H1 (cell line): ENCODE data around the gene ZNF521. TPM values are rescaled to one million over a fixed set of nuclear protein-coding genes. Genes with fewer than 3 reads are reported as not detected.

Experiments used
- CTCF ChIA-PET: fragments of 300-600 bp; sonication (Branson Sonifier 250); formaldehyde crosslinking; loops from one replicate; lab custom pipeline; 2021; ENCODE audit not compliant: partially characterized antibody; lab: Charles Lee
- POLR2A ChIA-PET: fragments of 300-600 bp; sonication (Branson Sonifier 250); formaldehyde crosslinking; loops from one replicate; lab custom pipeline; 2021; ENCODE audit warnings: inconsistent platforms; ENCODE audit not compliant: partially characterized antibody; lab: Charles Lee
- DNase-seq, 2 experiments: peaks; one replicate each; pipeline versions ENCODE4 v3.0.0 to v3.0.0-alpha.2; 2010 to 2022; ENCODE audit warnings: low spot score in 2 of 2, low read depth in 1 of 2, mixed read lengths in 1 of 2
- FAIRE-seq: peaks from 2 replicates; lab custom pipeline; 2011; peaks lifted over from hg19 to GRCh38; lab: Jason Lieb, UNC
- H2AFZ ChIP-seq: 2 replicates; pipeline ENCODE4 v1.8.1; 2012; ENCODE audit warnings: low read length, inconsistent platforms
- H2AK5ac ChIP-seq: 2 replicates; pipeline ENCODE4 v1.6.1; 2013; ENCODE audit warnings: low read depth, low read length
- H2BK120ac ChIP-seq: replicated peaks from 2 replicates; pipeline ENCODE3; 2013; ENCODE audit warnings: low read depth, low read length, inconsistent platforms
- H2BK12ac ChIP-seq: 2 replicates; pipeline ENCODE4 v1.6.1; 2013; ENCODE audit warnings: low read depth, low read length
- H2BK15ac ChIP-seq: 2 replicates; pipeline ENCODE4 v1.6.1; 2013; ENCODE audit warnings: low read length
- H2BK20ac ChIP-seq: 2 replicates; pipeline ENCODE4 v1.6.1; 2013; ENCODE audit warnings: low read length
- H2BK5ac ChIP-seq: 2 replicates; pipeline ENCODE4 v1.6.1; 2013; ENCODE audit warnings: low read depth, low read length
- H3K14ac ChIP-seq: 2 replicates; pipeline ENCODE4 v1.6.1; 2013; ENCODE audit warnings: inconsistent platforms; ENCODE audit not compliant: insufficient read length
- H3K18ac ChIP-seq: 2 replicates; pipeline ENCODE4 v1.6.1; 2013; ENCODE audit warnings: low read length; ENCODE audit errors: extremely low read depth
- H3K23ac ChIP-seq: 2 replicates; pipeline ENCODE4 v1.6.1; 2013; ENCODE audit warnings: inconsistent platforms; ENCODE audit not compliant: insufficient read length
- H3K23me2 ChIP-seq: 2 replicates; pipeline ENCODE4 v1.6.1; 2013; ENCODE audit warnings: low read depth, low read length
- H3K27ac ChIP-seq: 2 replicates; pipeline ENCODE4 v1.6.1; 2011; ENCODE audit warnings: low read depth, low read length, inconsistent platforms
- H3K27me3 ChIP-seq, 4 experiments: replicated peaks in 1 of 4; 1 replicate in 1 of 4; 2 replicates in 3 of 4; pipeline versions ENCODE4 v1.6.1 to v1.8.1; 2011 to 2013; ENCODE audit warnings: low read length in 3 of 4, mild to moderate bottlenecking in 3 of 4, inconsistent platforms in 2 of 4, mixed read lengths in 2 of 4, moderate library complexity in 1 of 4; ENCODE audit not compliant: control insufficient read depth in 3 of 4, insufficient read depth in 3 of 4; ENCODE audit errors: extremely low read depth in 1 of 4
- H3K36me3 ChIP-seq, 4 experiments: 2 replicates each; pipeline versions ENCODE4 v1.6.1 to v1.8.1; 2011 to 2013; ENCODE audit warnings: mild to moderate bottlenecking in 4 of 4, low read length in 3 of 4, moderate library complexity in 2 of 4, control low read depth in 1 of 4, inconsistent platforms in 1 of 4; ENCODE audit not compliant: insufficient read depth in 4 of 4, control insufficient read depth in 2 of 4
- H3K4ac ChIP-seq: replicated peaks from 2 replicates; pipeline ENCODE3; 2013; ENCODE audit warnings: low read length, low read depth, mixed read lengths, inconsistent platforms; ENCODE audit not compliant: insufficient read length
- H3K4me1 ChIP-seq, 4 experiments: replicated peaks in 1 of 4; 1 replicate in 1 of 4; 2 replicates in 3 of 4; pipeline versions ENCODE4 v1.6.1 to v1.8.1; 2011 to 2013; ENCODE audit warnings: low read length in 3 of 4, inconsistent platforms in 2 of 4, mixed read lengths in 1 of 4; ENCODE audit not compliant: insufficient read depth in 4 of 4, control insufficient read depth in 3 of 4
- H3K4me2 ChIP-seq, 2 experiments: 2 replicates each; pipeline versions ENCODE4 v1.6.1 to v1.8.1; 2011 to 2013; ENCODE audit warnings: low read depth in 2 of 2, low read length in 2 of 2, control low read depth in 1 of 2, inconsistent platforms in 1 of 2, mild to moderate bottlenecking in 1 of 2; ENCODE audit not compliant: insufficient read depth in 1 of 2
- H3K4me3 ChIP-seq, 4 experiments: fragments of 200-600, 300-600 bp in 1 of 4; sonication (generic), shearing (Covaris generic), sonication (Bioruptor Twin) in 1 of 4; 2 replicates each; pipeline versions ENCODE4 v1.5.1 to v1.8.1; 2011 to 2016; ENCODE audit warnings: low read length in 4 of 4, low read depth in 3 of 4, control low read depth in 2 of 4, inconsistent platforms in 2 of 4, mild to moderate bottlenecking in 2 of 4, mixed read lengths in 1 of 4, moderate library complexity in 1 of 4; ENCODE audit not compliant: insufficient read depth in 2 of 4; ENCODE audit errors: extremely low read depth in 1 of 4
- H3K56ac ChIP-seq: replicated peaks from 2 replicates; pipeline ENCODE3; 2013; ENCODE audit warnings: low read depth, mild to moderate bottlenecking, mixed read lengths, low read length, inconsistent platforms; ENCODE audit not compliant: insufficient read length
- H3K79me1 ChIP-seq: 2 replicates; pipeline ENCODE4 v1.6.1; 2013; ENCODE audit warnings: low read depth, low read length, control low read depth
- H3K79me2 ChIP-seq, 2 experiments: 2 replicates each; pipeline versions ENCODE4 v1.6.1 to v1.8.1; 2012 to 2013; ENCODE audit warnings: low read length in 2 of 2, mild to moderate bottlenecking in 2 of 2, inconsistent platforms in 1 of 2; ENCODE audit not compliant: insufficient read depth in 2 of 2, control insufficient read depth in 1 of 2
- H3K9ac ChIP-seq, 4 experiments: replicated peaks in 1 of 4; 1 replicate in 1 of 4; 2 replicates in 3 of 4; pipeline versions ENCODE4 v1.6.1 to v1.8.1; 2011 to 2013; ENCODE audit warnings: low read depth in 3 of 4, low read length in 3 of 4, control low read depth in 2 of 4, mild to moderate bottlenecking in 2 of 4, moderate library complexity in 2 of 4, inconsistent platforms in 1 of 4; ENCODE audit errors: extremely low read depth in 1 of 4
- H3K9me3 ChIP-seq, 2 experiments: 2 replicates each; pipeline versions ENCODE4 v1.6.1 to v1.8.1; 2012 to 2013; ENCODE audit warnings: mild to moderate bottlenecking in 2 of 2, moderate library complexity in 2 of 2, control low read depth in 1 of 2, inconsistent platforms in 1 of 2, low read depth in 1 of 2, low read length in 1 of 2, mixed read lengths in 1 of 2; ENCODE audit not compliant: insufficient read depth in 2 of 2
- H4K20me1 ChIP-seq, 2 experiments: replicated peaks in 1 of 2; 2 replicates each; pipeline versions ENCODE3 to v1.8.1; 2011 to 2013; ENCODE audit warnings: inconsistent platforms in 2 of 2, low read length in 2 of 2, mild to moderate bottlenecking in 1 of 2; ENCODE audit not compliant: insufficient read depth in 2 of 2, control insufficient read depth in 1 of 2
- H4K5ac ChIP-seq: 2 replicates; pipeline ENCODE4 v1.6.1; 2013; ENCODE audit warnings: low read length, low read depth, mixed read lengths, inconsistent platforms; ENCODE audit not compliant: insufficient read length
- H4K8ac ChIP-seq: 2 replicates; pipeline ENCODE4 v1.8.0; 2013; ENCODE audit warnings: mild to moderate bottlenecking, moderate library complexity, low read length, inconsistent platforms; ENCODE audit not compliant: insufficient read depth; ENCODE audit errors: extremely low read depth
- H4K91ac ChIP-seq: replicated peaks from 2 replicates; pipeline ENCODE3; 2013; ENCODE audit warnings: low read length, mixed read lengths, inconsistent platforms; ENCODE audit not compliant: insufficient read length
- CBX5 ChIP-seq: fragments of 300-800, 300-1000 bp; sonication (generic); IDR thresholded peaks from 2 replicates; pipeline ENCODE4 v1.7.1; 2016; ENCODE audit warnings: antibody characterized with exemption, low read length, low read depth
- TBP ChIP-seq: IDR thresholded peaks from 2 replicates; pipeline ENCODE4 v1.6.1; 2011; ENCODE audit warnings: low read depth, low read length, improper control_type of control experiment
- WGBS, 2 experiments: shearing (Covaris generic) in 1 of 2; methylation state at CpG; one replicate each; pipeline versions ENCODE4 v1.1.6 to v1.1.7; 2013 to 2015; ENCODE audit warnings: low lambda C conversion rate in 2 of 2, mixed read lengths in 2 of 2, inconsistent platforms in 1 of 2, low coverage in 1 of 2, missing lambda C conversion rate in 1 of 2; ENCODE audit not compliant: insufficient replicate concordance in 2 of 2, insufficient coverage in 1 of 2, insufficient read length in 1 of 2; ENCODE audit errors: extremely low coverage in 1 of 2, missing lambda C conversion rate in 1 of 2; 5-methylcytosine and 5-hydroxymethylcytosine counted together
- polyA plus RNA-seq, 7 experiments: library from polyadenylated mRNA; depleted of rRNA in 3 of 7; stranded (reverse) in 5 of 7; unstranded in 2 of 7; fragments of >200 nt in 5 of 7; fragments of 200-250 nt in 2 of 7; gene quantifications; 1 replicate in 5 of 7; 2 replicates in 1 of 7; 4 replicates in 1 of 7; pipeline versions ENCODE4 v1.2.1 to v1.2.3, GENCODE V29; 2011 to 2013; ENCODE audit warnings: missing spikeins in 2 of 7, mixed read lengths in 2 of 7
- total RNA-seq: library from RNA; stranded (reverse); fragmentation: NEBNext Ultra II Directional; extraction: Animal tissue kit (Norgen Biotek cat#: 25700); gene quantifications from 2 replicates; pipeline ENCODE4 v1.2.1, GENCODE V29; 2021

The ZNF521 gene
- total and polyA plus RNA-seq, 2 of the 8 experiments (the other 6 are each of a cell fraction or from before 2014, with no cell fraction given): 9.5 to 15.8 TPM

DNA sequence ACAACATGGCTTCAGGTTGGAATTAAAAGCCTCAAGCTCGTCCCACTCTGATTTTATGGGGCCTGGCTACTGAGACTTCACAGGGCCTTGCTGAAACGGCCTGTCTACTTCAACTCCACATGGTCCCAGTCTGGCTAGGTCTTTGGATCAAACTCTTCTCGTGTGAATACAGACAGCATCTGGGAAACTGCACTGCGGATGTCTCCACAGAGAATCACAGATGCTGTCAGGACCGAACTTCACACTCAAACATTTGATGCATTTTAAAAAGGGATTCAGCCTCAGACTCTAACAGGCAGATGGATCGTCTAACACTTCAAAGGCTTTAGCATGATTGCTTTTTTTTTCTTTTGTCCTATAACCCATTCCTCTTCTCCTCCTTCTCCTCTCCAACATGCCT is 198.5 kb downstream of the ZNF521 start:
- no peak overlapping the region for H2BK120ac ChIP-seq
- H2BK15ac ChIP-seq: no peak overlapping the region

More for the DNA sequence above, 198.5 kb downstream of the ZNF521 start:
- 95% methylated on average over 6 of the region's 6 CpGs; no CpG with 5 or more reads in 1 of the 2 experiments for WGBS, 2 experiments
- no peak overlapping the region for H2BK20ac ChIP-seq
- H4K91ac ChIP-seq: no peak overlapping the region
- no peak overlapping the region for H2BK5ac ChIP-seq
- no peak overlapping the region for H3K4ac ChIP-seq
- no peaks in the 10 kb centered on the region; a peak in 1 of 8 replicates for H3K36me3 ChIP-seq
- no peaks in the 10 kb centered on the region for H3K79me1 ChIP-seq
- H2AK5ac ChIP-seq: no peak overlapping the region
- H3K18ac ChIP-seq: no peak overlapping the region
- no peaks in the 10 kb centered on the region for H3K23me2 ChIP-seq
- no peak overlapping the region for H4K8ac ChIP-seq
- H3K14ac ChIP-seq: no peak overlapping the region
- no peak overlapping the region for H3K9ac ChIP-seq
- H3K79me2 ChIP-seq: no peaks in the 10 kb centered on the region
- ChIA-PET POLR2A (no interaction called here), CTCF (interaction anchor here (0.8 kb wide), 1 partner anchor 97 kb away, joined by 3 read pairs; no protein-coding TSS in a partner anchor)
- H3K56ac ChIP-seq: no peak overlapping the region
- FAIRE-seq (no peak), DNase-seq (no peak)
- H3K9me3 ChIP-seq: peaks cover 3 to 4% of the 10 kb centered on the region in 2 experiments; a peak in 2 of 4 replicates
- H3K4me3 ChIP-seq: no peak overlapping the region
- H2AFZ ChIP-seq: no peak overlapping the region
- TF ChIP-seq CBX5 (no peak), TBP (no peak)
- no peaks in the 10 kb centered on the region for H4K20me1 ChIP-seq
- no peak overlapping the region for H3K27ac ChIP-seq
- no peaks in the 10 kb centered on the region for H3K27me3 ChIP-seq
- H3K4me2 ChIP-seq: no peak overlapping the region
- no peak overlapping the region for H2BK12ac ChIP-seq
- no peak overlapping the region for H4K5ac ChIP-seq
- no peak overlapping the region for H3K23ac ChIP-seq
- H3K4me1 ChIP-seq: no peaks in the 10 kb centered on the region
